T47D (cell line): ENCODE results near the gene MBNL1.

Experiments
- DNase-seq, 2 experiments: peaks; one replicate each; pipeline versions ENCODE4 v3.0.0 to v3.0.0-alpha.2; 2011 to 2012; ENCODE audit warnings: low read depth in 1 of 2, low spot score in 1 of 2
- JUND ChIP-seq: IDR thresholded peaks from 2 replicates; pipeline ENCODE4 v1.6.1; 2012; ENCODE audit warnings: low read depth
- in situ Hi-C: cut with HindIII; loops from 2 replicates; pipeline ENCODE4 v1.10.0; 2016; ENCODE audit warnings: low sequenced_read_pairs, low pct_unique_long_range_greater_than_20kb

The MBNL1 gene

GRCh38 chr3:152480282-152480953, 211.7 kb downstream of the MBNL1 start:
- DNase-seq: no peak
- in situ Hi-C loops: no loop called here
- no peak for TF ChIP-seq JUND

DNA sequence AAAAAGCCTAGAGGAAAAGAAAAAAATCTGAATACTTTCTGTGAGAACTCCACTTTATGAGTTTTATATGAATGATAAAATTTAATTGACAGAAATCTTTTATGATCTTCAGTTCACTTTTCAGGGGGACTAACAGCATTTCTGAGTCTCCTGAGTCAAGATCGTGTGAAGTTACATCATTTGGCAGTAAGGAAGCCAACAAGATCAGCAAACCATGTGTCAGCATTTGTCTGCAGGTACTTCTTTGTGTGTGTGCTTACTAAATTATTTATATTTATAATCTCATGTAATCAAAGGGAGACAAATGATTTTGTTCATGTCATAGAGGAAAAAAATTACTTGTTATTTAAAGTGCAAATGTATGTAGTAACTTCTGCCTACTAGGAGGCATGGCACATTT, 217.6 kb downstream of the MBNL1 start:
- DNase-seq: no peak
- no peak for TF ChIP-seq JUND
- in situ Hi-C loops: no loop called here

DNA sequence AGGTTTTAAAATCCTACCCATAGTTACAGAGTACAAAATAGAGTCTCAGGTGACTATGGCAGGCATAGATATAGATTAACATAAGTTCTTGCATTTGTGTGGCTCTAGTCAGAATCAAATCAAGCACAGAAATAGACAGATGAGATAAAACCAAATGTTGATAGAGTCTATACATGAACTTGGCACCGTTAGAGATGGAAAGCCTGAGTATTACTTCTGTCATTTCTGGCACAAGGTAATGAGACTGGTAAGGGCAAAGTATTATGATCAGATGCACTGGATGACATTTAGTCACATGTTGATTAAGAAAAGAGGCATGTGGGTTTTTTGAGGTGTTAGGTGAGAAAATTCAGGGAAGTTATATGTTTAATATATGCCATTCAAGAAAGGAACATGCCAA, 219.7 kb downstream of the MBNL1 start:
- in situ Hi-C loops: no loop called here
- no peak for TF ChIP-seq JUND

GRCh38 chr3:152491922-152492321, 223.2 kb downstream of the MBNL1 start:
- in situ Hi-C loops: no loop called here
- DNase-seq: no peak
- TF ChIP-seq JUND: no peak

More for the DNA sequence above, 219.7 kb downstream of the MBNL1 start:
- DNase-seq: no peak

- no peak for TF ChIP-seq JUND
- in situ Hi-C loops: no loop called here
- DNase-seq: no peak
Measured at GRCh38 chr3:152496286-152496685, 227.6 kb downstream of the MBNL1 start.

GRCh38 chr3:152496716-152497115, 228.0 kb downstream of the MBNL1 start:
- DNase-seq: no peak
- in situ Hi-C loops: no loop called here
- no peak for TF ChIP-seq JUND

DNA sequence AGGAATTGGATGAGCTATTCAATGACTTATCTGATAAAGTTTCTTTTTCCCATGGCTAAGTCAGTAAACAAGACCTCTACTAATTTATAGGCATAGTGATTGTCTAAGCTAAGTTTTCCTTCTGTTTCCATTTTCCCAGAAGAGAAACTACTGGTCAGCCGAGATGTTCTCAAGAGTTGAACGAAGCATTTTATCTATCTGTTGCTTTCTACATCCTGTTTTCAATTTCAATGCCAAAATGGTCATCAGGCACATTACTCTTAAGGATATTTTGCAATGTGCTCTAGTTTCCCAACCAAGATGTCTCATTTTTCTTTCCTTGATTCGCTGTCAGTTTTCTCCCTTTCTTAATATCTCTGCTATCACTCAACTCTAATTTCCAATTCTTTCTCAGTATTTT, 228.7 kb downstream of the MBNL1 start:
- in situ Hi-C loops: no loop called here
- TF ChIP-seq JUND: no peak
- no peak for DNase-seq

DNA sequence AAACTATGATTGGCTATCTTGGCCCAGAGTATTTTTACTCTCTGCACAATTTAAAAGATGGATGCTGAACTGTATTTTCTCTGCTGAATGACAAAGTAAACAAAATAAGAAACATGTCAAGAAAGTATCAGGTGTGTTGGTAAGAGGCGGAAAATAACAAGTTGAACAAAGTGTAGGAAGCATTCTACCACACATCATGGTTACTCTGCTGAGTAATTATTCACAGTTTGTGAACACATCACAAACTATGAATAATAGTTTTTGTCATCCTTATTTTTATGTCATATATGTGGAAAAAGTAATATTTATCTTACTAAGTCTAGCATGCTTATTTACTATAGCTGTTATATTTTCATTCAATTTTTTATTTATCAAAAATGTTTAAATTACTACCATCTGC, 229.2 kb downstream of the MBNL1 start:
- TF ChIP-seq JUND: no peak
- in situ Hi-C loops: no loop called here
- DNase-seq: no peak

- DNase-seq: no peak
- TF ChIP-seq JUND: no peak
- in situ Hi-C loops: no loop called here
Measured at GRCh38 chr3:152499791-152500385, 231.2 kb downstream of the MBNL1 start.

DNA sequence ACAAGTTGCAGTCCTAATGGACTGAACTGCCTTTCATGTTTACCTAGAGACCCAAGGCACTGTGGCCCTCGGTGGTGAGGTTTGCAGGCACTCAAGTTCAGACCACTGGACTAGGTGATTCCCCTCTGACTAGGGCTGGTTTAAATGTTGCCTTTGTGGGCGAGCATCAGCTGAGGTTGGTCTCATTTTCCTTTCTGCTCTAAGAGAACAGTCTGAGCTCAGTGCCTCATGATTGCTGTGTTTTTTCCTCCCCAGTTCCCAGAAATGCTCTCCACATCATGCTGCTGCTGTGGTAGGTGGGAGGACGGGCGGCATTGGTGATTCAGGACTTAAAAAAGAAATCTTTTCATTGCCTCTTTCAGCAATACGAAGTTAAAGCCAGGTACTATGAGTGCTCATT, 237.2 kb downstream of the MBNL1 start:
- no peak for TF ChIP-seq JUND
- DNase-seq: no peak
- in situ Hi-C loops: no loop called here

GRCh38 chr3:152508705-152509104, 240.0 kb downstream of the MBNL1 start:
- in situ Hi-C loops: no loop called here
- TF ChIP-seq JUND: no peak

GRCh38 chr3:152511904-152512303, 243.2 kb downstream of the MBNL1 start:
- no peak for DNase-seq
- TF ChIP-seq JUND: no peak
- in situ Hi-C loops: no loop called here

More at GRCh38 chr3:152508705-152509104, 240.0 kb downstream of the MBNL1 start:
- DNase-seq: peak; percentile 33 to 62

DNA sequence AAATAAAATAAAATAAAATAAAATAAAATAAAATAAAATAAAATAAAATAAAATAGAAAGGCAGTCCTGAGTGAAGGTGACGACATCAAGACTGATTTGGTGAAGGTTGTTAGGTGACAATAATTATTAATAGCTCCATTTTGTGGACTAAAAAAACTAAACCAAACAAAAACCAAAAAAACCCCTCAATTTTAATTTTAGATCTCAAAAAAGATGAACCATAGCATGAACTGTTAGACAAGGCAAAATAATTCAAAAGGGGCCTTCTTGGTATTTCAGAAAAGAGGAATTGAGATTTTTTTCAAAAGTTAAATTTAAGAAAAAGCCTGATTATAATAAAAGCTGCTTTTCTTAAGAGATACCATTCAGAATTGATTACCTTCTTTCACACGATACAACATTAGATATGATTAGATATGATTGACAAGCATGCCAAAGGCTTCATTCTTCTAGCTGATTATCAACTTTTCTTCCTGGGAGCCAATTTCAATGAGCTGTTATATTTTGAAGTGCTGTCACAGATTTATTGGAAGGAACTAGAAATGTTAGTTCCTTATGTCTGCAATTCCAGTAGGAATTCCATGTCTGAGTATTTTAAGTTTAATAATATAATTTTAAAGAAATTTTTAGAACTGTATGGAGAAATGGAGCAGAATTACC, 244.7 kb downstream of the MBNL1 start:
- TF ChIP-seq JUND: no peak
- no peak for DNase-seq
- in situ Hi-C loops: no loop called here
